Measurements from ENCODE around the gene SOCS1.

- TF ChIP-seq CTCF (IDR thresholded peaks at IDR 0.05) (no peak), EZH2 (IDR thresholded peaks at IDR 0.05; ENCODE audit: borderline replicate concordance, insufficient read depth, low read depth, low read length, poor library complexity, severe bottlenecking) (no peak)
Observed at GRCh38 chr16:11213373-11213772, 42.6 kb downstream of the SOCS1 start.

All from B cell (primary cell).